GM21619 (cell line): ENCODE measurements around the gene SMC4.
A peak's percentile ranks its signal among the peaks of the same experiment; 100 is the strongest.

Experiments
- ATAC-seq: cut with Tn5 transposase; IDR thresholded peaks from one replicate; pipeline ENCODE4 v1.9.1; 2021; ENCODE audit not compliant: unreplicated experiment

Gene SMC4

GRCh38 chr3:160394009-160394392, 5.4 kb upstream of the SMC4 start:
- no peak for ATAC-seq

- no peak for ATAC-seq
Observed at GRCh38 chr3:160395297-160395696, 4.2 kb upstream of the SMC4 start.

- ATAC-seq, result peak; percentile 4
Observed at GRCh38 chr3:160398820-160399124, 678 bp upstream of the SMC4 start.

GRCh38 chr3:160400030-160400701, 716 bp downstream of the SMC4 start:
- peak; percentile 8 for ATAC-seq

- no peak for ATAC-seq
Observed at GRCh38 chr3:160400702-160401150, 1.3 kb downstream of the SMC4 start.

GRCh38 chr3:160401291-160402095, 2.0 kb downstream of the SMC4 start:
- no peak for ATAC-seq

GRCh38 chr3:160402221-160403027, 3.0 kb downstream of the SMC4 start:
- ATAC-seq, result no peak

GRCh38 chr3:160403028-160403545, 3.6 kb downstream of the SMC4 start:
- ATAC-seq, result no peak

- no peak for ATAC-seq
Observed at GRCh38 chr3:160403796-160404470, 4.5 kb downstream of the SMC4 start.

- no peak for ATAC-seq
Observed at GRCh38 chr3:160409812-160410610, 10.6 kb downstream of the SMC4 start.

- no peak for ATAC-seq
Observed at GRCh38 chr3:160412477-160412876, 13.0 kb downstream of the SMC4 start.

GRCh38 chr3:160413613-160414248, 14.3 kb downstream of the SMC4 start:
- peak; percentile 88 for ATAC-seq

GRCh38 chr3:160417311-160417710, 17.9 kb downstream of the SMC4 start:
- ATAC-seq, result no peak

- ATAC-seq, result no peak
Observed at GRCh38 chr3:160427832-160428424, 28.5 kb downstream of the SMC4 start.

- no peak for ATAC-seq
Observed at GRCh38 chr3:160434071-160434470, 34.6 kb downstream of the SMC4 start.

- ATAC-seq, result no peak
Observed at GRCh38 chr3:160435095-160435494, 35.6 kb downstream of the SMC4 start.

- no peak for ATAC-seq
Observed at GRCh38 chr3:160435747-160436146, 36.3 kb downstream of the SMC4 start.

GRCh38 chr3:160437083-160437455, 37.6 kb downstream of the SMC4 start:
- no peak for ATAC-seq

GRCh38 chr3:160440687-160441086, 41.2 kb downstream of the SMC4 start:
- no peak for ATAC-seq
